ENCODE measurements around the gene NXNL1.

Gene NXNL1

DNA sequence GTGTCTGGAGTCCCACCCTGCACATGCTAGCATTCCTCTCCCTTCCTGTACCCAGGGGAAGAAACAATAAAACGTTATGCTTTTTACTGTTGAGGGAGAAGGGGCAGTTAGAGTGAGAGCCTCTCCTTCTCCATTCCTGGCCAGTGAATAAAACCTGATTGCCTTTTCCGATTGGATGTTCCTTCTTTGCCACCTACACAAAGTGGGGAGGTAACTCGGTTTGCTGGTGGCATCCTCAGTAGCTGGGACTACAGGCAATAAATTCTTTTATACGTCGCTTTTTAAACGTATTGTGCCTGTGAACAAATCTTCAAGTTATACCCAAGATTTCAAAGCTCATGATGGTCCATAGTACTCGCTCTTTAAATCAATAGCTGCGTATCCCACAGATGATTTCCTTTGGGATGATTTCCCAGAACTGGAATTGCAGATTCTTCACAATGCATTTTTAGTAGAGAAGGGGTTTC, 41.5 kb downstream of the NXNL1 start:
- no peak for DNase-seq (ENCODE audit: low read depth)

DNA sequence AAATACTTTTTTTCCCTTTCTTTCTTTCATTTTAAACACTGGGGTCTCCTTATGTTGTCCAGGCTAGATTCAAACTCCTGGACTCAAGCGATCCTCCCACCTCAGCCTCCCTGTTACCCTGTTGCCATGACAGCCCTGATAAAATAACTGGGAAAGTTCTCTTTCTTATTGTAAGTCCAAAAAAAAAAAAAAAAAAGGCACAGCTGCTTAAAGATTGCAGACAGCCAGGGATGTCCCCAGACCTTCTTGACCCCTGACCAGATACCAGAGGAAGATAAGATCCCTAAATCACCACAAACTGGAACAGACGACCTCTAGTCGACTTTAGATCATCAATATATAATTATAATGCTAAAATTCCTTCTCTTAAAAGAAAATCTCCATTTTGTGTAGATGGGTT, 42.0 kb downstream of the NXNL1 start:
- no peak for DNase-seq (ENCODE audit: low read depth)

DNA sequence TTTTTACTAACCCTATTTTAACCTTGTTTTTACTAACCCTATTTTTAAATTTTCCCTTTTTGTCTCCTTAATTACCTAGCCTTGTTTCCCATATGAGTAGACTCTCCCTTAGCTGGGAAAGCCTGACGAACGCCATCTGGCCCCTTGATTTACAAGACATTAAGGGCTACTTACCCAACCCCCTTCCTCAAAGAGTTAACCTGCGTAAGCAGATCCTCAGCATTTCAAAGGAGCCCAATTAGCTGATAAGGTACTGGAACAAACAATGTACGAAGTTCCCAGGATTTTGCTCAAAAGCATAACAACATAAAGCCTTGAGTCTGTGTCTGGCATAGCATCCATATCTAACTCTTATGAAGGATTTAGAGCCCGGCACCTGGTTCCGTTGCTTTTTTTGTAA, 45.6 kb downstream of the NXNL1 start:
- no peak for DNase-seq (ENCODE audit: low read depth)

DNA sequence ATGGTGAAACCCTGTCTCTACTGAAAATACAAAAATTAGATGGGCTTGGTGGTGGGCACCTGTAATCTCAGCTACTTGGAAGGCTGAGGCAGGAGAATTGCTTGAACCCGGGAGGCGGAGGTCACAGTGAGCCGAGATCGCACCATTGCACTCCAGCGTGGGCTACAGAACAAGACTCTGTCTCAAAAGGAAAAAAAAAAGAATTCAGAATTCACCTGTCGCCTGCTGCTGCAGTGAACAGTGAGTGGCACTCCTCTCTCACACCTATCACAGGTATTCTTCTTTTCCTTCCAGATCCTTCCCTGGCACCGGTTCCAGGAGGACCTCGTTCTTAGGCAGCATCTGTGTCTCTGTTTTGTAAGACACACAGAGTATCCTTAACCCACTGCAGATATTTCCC, 46.6 kb downstream of the NXNL1 start:
- DNase-seq (ENCODE audit: low read depth), result no peak

DNA sequence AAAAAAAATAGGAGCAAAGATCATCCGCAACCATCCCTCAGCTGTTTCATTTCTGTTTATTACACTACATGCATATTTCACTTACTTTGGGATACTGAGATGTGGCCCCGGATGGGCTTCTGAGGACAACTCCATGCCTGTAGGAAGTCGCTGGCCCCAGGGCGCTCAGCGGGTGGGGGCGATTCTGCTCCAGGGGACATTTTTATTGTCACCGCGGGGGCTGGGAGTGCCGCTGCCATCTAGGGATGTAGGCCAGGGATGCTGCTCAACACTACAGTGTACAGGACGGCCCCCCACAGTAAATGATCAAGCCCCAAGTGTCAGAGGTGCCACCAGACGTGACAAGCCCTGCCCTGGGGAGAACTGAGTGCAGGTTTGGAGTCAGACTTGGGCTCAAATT, 48.9 kb downstream of the NXNL1 start:
- DNase-seq (ENCODE audit: low read depth), result no peak

DNA sequence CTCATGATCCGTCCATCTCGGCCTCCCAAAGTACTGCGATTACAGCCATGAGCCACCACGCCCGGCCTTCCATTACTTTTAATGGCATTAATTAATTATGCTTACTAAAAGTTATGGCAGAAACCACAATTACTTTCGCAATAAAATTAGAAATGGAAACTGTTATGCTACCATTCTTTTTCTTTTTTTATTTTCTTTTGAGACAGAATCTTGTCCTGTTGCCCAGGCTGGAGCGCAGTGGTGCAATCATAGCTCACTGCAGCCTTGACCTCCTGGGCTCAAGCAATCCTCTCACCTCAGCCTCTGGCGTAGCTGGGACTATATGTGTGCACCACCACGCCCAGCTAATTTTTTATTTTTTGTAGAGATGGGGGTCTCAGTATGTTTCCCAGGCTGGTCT, 50.7 kb downstream of the NXNL1 start:
- DNase-seq (ENCODE audit: low read depth), result no peak

DNA sequence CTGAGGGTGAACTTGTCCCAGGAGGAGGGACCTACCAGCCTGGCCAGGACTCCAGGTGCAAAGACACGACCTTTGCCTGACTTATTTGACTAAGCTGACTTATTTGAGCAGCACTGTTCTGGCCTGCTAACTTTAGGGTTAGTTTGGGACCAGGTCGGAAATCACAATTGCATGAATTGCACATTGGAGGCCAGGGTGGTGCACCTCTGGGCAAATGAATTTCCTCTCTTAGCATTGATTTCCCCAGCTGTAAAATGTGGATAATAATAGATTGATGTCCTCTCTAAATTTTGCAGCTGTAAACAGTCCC, 53.9 kb downstream of the NXNL1 start:
- DNase-seq (ENCODE audit: low read depth), result no peak

DNA sequence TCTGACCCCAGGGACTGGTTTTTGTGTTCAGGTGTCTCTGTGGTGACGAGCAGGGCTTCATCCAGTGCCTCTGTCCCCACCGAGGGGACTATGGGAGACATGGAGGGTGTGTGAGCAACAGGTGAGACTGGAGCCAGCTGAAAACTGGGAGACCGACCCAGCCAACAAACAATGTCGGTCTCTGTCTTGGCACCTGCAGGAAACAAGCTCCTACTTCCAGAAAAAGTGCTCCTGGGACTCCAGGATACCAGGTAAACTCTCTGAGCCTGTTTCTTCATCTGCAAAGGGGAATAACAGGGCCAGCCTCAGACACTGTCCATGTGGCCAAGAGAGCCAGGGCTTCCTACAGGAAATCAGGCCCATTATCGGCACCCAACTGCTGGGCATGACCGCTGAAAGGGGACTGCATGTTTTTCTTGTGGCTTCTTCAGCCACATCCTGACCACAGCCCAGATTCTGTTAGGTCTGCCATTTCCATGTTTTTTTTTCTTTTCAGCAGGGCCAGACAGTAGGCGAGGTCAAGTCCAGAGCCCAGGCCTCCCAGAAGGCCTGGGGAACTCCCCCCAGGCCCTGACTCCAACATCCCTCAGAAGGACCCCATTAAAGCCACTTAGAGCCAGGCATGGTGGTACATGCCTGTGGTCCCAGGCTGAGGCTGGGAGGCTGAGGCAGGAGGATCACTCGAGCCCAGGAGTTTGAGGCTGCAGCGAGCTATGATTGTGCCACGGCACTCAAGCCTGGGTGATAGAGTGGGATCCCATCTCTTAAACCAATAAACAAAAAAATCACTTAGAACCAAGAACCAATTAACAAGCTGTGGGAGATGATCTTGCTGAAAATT, 54.5 kb downstream of the NXNL1 start:
- DNase-seq (ENCODE audit: low read depth), result no peak
